A549 treated with AZD2906 at 1 μM for 4 hours (cell line): ENCODE measurements around the gene NR1H4. TPM values are rescaled to one million over a fixed set of nuclear protein-coding genes. Genes with fewer than 3 reads are reported as not detected.

Experiments used
- total RNA-seq: library from RNA; stranded (reverse); fragments of 200-300 nt; extraction: Qiagen RNA extraction; gene quantifications from 5 replicates; pipeline ENCODE4 v1.2.3, GENCODE V29; 2022

The NR1H4 gene
- total RNA-seq: 0.07 to 0.11 TPM (median 0.09 TPM) in 5 replicates

GRCh38 chr12:100473716-100474150 is at the start of gene NR1H4:
Gene NR1H4, plus strand, starts transcription at chr12:100473866. Its CDS starts 19,458 bp downstream, at chr12:100493324.

GRCh38 chr12:100573292-100574186 is 99.9 kb downstream of the NR1H4 start, which contains the start of gene GAS2L3:
Gene GAS2L3, plus strand, starts transcription at chr12:100573684. Its CDS starts 21,221 bp downstream, at chr12:100594905.

Other genes with a start within 250 kb of the NR1H4 start
- 1.1 to 1.4 TPM (median 1.2 TPM) in 5 replicates for gene DEPDC4, start 206.8 kb upstream of the NR1H4 start, total RNA-seq
- gene SCYL2, start 206.7 kb upstream of the NR1H4 start, total RNA-seq: 15.8 to 20.8 TPM (median 18.5 TPM) in 5 replicates
- 0.02 to 0.06 TPM in 2 of 5 replicates, not detected in the others for gene SLC17A8, start 116.8 kb upstream of the NR1H4 start, total RNA-seq
- 6.1 to 7.5 TPM (median 7.3 TPM) in 5 replicates for gene GAS2L3, start 99.8 kb downstream of the NR1H4 start, total RNA-seq